ENCODE data around the gene VSIG8. TPM values are rescaled to one million over a fixed set of nuclear protein-coding genes. Genes with fewer than 3 reads are reported as not detected.
A peak's percentile ranks its signal among the peaks of the same experiment; 100 is the strongest.

Gene VSIG8
- total RNA-seq, 4 donors from 2014 or later, result 14.6 to 54.5 (median 43.1) TPM

DNA sequence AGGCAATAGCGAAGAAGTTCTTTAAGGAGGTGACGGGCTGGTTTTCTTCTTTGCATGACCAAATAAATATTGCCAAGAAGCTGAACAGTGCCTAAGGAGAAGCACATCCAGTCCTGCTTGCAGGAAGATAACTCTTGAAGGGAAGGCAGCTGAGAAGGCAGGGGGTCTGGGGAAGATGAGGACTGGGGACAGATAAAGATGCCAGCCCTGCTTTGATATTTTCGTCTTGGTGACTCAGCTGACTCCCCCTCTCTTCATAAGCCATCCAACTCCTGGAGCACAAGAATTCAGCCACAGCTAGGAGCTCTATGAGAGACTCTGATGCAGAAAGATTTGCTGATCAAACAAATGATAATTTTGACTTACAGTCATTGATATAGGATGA, 34.1 kb upstream of the VSIG8 start:
- no peak overlapping the region for H3K4me3 ChIP-seq (ENCODE audit: low read depth, poor library complexity, severe bottlenecking)
- no peak for DNase-seq (ENCODE audit: low spot score in 2 of 2)
- TF ChIP-seq POLR2A (IDR thresholded peaks at IDR 0.05), result no peak
- TF ChIP-seq, protein P1, sequence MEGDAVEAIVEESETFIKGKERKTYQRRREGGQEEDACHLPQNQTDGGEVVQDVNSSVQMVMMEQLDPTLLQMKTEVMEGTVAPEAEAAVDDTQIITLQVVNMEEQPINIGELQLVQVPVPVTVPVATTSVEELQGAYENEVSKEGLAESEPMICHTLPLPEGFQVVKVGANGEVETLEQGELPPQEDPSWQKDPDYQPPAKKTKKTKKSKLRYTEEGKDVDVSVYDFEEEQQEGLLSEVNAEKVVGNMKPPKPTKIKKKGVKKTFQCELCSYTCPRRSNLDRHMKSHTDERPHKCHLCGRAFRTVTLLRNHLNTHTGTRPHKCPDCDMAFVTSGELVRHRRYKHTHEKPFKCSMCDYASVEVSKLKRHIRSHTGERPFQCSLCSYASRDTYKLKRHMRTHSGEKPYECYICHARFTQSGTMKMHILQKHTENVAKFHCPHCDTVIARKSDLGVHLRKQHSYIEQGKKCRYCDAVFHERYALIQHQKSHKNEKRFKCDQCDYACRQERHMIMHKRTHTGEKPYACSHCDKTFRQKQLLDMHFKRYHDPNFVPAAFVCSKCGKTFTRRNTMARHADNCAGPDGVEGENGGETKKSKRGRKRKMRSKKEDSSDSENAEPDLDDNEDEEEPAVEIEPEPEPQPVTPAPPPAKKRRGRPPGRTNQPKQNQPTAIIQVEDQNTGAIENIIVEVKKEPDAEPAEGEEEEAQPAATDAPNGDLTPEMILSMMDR (IDR thresholded peaks at IDR 0.05), result no peak
- intact Hi-C loops (cut with DNase I; ENCODE audit: low total_unique reads), result no loop called here
- 65 to 66% methylated on average over 3 of the region's 3 CpGs for WGBS, 2 donors

DNA sequence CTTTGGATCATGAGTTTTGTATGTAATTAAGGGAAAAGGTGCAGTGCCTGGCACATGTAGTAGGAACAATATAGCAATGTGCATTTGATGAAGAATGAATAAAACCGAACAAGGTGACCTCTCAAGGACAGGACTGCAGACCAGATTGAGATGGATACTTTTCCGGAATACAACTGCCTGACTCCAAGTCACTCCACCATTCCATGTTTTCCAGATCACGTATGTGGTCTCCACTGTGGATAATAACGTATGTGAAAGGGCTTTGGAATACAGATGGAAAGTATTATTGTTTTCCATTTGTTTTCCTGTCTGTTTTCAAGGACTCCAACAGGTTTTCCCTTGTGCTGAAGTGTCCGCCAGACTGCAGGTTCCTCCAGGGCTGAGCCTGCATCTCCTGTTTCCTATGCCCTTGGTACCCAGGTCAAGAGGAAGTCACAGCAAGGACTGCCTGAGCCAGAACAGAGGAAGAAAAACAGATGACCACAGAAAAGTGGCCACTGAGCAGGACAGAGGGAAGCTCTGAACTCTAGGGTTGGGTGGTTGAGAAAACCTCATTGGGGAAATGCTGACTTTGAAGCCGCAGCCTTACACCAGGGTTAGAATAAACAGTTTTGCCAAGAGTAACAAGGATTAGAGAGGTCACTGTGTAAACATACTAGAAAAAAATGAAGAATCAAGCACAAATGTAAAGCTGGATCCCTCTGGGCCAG, 33.5 kb upstream of the VSIG8 start:
- no peak overlapping the region for H3K4me3 ChIP-seq (ENCODE audit: low read depth, poor library complexity, severe bottlenecking)
- WGBS, 2 donors, result 56 to 69% methylated on average over 6 of the region's 6 CpGs
- no peak for DNase-seq (ENCODE audit: low spot score in 2 of 2)
- intact Hi-C loops (cut with DNase I; ENCODE audit: low total_unique reads), result no loop called here
- TF ChIP-seq POLR2A (IDR thresholded peaks at IDR 0.05), result no peak
- TF ChIP-seq, protein P1 (IDR thresholded peaks at IDR 0.05), result no peak

DNA sequence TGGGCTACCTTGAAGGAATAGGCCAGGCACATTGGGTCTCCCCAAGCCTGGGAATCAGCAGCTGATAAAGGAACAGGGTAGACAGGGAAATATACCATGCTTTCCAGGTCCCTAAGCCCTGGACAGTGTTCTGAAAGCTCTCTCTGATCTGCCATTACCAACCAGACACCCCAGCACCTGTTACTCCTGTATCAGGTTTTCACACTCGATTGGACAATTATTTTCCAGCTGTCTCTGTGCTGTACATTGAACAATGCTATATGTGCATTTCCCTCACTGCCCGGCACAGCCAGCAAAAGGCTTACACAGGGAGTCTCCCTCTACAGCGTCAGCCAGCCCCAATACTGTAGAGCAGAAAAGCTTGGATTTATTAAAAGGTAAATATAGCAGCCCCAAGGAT, 32.8 kb upstream of the VSIG8 start:
- intact Hi-C loops (cut with DNase I; ENCODE audit: low total_unique reads), result no loop called here
- WGBS, 2 donors, result 68 to 75% methylated on average over 3 of the region's 3 CpGs
- H3K4me3 ChIP-seq (ENCODE audit: low read depth, poor library complexity, severe bottlenecking), result no peak overlapping the region
- no peak for TF ChIP-seq POLR2A (IDR thresholded peaks at IDR 0.05)
- TF ChIP-seq, protein P1 (IDR thresholded peaks at IDR 0.05), result no peak
- no peak for DNase-seq (ENCODE audit: low spot score in 2 of 2)

DNA sequence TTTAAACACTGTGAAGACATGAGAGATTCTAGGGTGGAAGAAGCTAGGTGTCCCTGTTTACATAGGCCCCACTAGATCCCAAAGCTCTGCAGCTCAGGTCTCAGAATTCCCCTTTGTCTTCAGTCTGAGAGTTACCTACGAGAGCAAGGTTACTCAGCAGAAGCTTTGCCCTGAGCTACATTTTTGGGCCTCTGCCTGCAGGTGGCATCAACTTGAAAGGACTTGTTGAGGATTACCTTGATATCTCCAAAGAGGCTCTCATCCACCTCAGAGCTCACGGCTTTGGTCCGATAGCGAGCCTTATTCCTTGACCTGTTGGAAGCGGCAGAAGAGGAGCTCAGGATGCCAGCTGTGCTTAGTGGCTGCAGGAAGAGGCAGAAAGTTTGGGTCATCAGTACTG, 30.5 kb upstream of the VSIG8 start:
- H3K4me3 ChIP-seq (ENCODE audit: low read depth, poor library complexity, severe bottlenecking), result no peak overlapping the region
- TF ChIP-seq, protein P1 (IDR thresholded peaks at IDR 0.05), result no peak
- no peak for TF ChIP-seq POLR2A (IDR thresholded peaks at IDR 0.05)
- intact Hi-C loops (cut with DNase I; ENCODE audit: low total_unique reads), result no loop called here
- no peak for DNase-seq (ENCODE audit: low spot score in 2 of 2)
- 68 to 76% methylated on average over 5 of the region's 5 CpGs for WGBS, 2 donors

DNA sequence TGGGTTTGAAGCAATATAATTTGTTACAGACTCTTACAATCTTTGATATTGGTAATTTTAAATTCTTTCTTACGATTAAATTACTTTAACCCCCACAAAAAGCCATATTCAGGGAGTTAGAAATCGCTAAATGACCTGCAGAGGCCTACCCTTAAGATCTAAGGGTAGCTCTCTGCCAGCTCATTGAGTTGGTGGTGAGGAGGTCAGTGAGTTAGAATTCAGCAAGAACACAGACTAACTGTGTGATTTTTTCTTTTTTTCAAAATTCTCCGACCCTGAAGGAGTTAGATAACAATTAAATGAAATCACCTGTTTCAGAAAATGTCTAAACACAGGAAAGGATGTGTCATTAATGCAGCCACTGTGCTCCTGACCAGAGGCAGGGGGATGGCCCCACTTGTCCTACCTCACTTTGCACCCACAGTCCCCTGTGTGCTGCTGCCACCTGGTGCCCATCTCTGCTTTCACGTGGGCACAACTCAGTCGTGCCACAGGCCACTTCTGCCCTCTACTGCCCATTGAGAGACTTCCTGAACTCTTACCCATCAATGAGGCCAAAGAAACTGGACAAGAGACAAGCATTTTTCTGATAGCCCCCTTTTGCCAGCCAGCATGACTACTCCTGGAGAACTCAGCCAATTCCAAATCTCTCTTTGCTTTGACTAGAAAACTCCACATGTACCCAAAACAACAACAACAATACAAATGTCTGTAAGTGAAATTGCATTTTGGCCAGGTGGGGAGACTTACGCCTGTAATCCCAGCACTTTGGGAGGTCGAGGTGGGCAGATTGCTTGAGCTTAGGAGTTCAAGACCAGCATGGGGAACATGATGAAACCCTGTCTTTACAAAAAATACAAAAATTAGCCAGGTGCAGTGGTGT, 29.1 kb upstream of the VSIG8 start:
- intact Hi-C loops (cut with DNase I; ENCODE audit: low total_unique reads), result loop anchor here (2.0 kb wide), 1 partner anchor 93 kb away; no protein-coding TSS in a partner anchor
- no peak overlapping the region for H3K4me3 ChIP-seq (ENCODE audit: low read depth, poor library complexity, severe bottlenecking)
- peak; percentile 81 to 94 for DNase-seq (ENCODE audit: low spot score in 2 of 2)
- TF ChIP-seq, protein P1 (IDR thresholded peaks at IDR 0.05), result peak in 1 of 3 donors; percentile 64
- no peak for TF ChIP-seq POLR2A (IDR thresholded peaks at IDR 0.05)
- 46% methylated on average over 7 of the region's 7 CpGs for WGBS, 2 donors
